CD8-positive, alpha-beta memory T cell (primary cell): ENCODE data around the gene PRPF38B. TPM values are rescaled to one million over a fixed set of nuclear protein-coding genes. Genes with fewer than 3 reads are reported as not detected.
"Not testable (repeated sequence)": the region's sequence is repeated elsewhere in the genome, so short reads cannot be mapped to it uniquely, and the experiment has no call there.

Source experiments
- CTCF ChIA-PET: fragments of 350-600 bp; sonication (Branson Sonifier 250); formaldehyde crosslinking; loops from one replicate; lab custom pipeline; 2021; ENCODE audit warnings: antibody characterized with exemption; lab: Charles Lee
- POLR2A ChIA-PET: fragments of 350-600 bp; sonication (Branson Sonifier 250); formaldehyde crosslinking; loops from one replicate; lab custom pipeline; 2021; ENCODE audit warnings: antibody characterized with exemption; lab: Charles Lee
- DNase-seq, 5 donors: peaks; one replicate each; pipeline versions ENCODE4 v3.0.0 to v3.0.0-alpha.2; 2020 to 2022; ENCODE audit warnings: mixed read lengths in 1 of 5
- H3K27ac ChIP-seq: one replicate; pipeline ENCODE4 v1.7.0; 2013; ENCODE audit warnings: low read depth, mild to moderate bottlenecking, low read length, moderate library complexity
- H3K27me3 ChIP-seq: 2 replicates; pipeline ENCODE4 v1.7.0; 2013; ENCODE audit warnings: low read length, mild to moderate bottlenecking; ENCODE audit not compliant: insufficient read depth, poor library complexity, severe bottlenecking
- H3K36me3 ChIP-seq: 2 replicates; pipeline ENCODE4 v1.7.0; 2013; ENCODE audit warnings: mild to moderate bottlenecking, low read length, moderate library complexity; ENCODE audit not compliant: insufficient read depth
- H3K4me1 ChIP-seq: 2 replicates; pipeline ENCODE4 v1.7.0; 2013; ENCODE audit warnings: mild to moderate bottlenecking, low read length, moderate library complexity; ENCODE audit not compliant: insufficient read depth
- H3K4me3 ChIP-seq: 2 replicates; pipeline ENCODE4 v1.7.0; 2013; ENCODE audit warnings: mild to moderate bottlenecking, low read length
- H3K9me3 ChIP-seq: 2 replicates; pipeline ENCODE4 v1.7.0; 2013; ENCODE audit warnings: mild to moderate bottlenecking, low read length
- H3K27ac Mint-ChIP-seq, 8 donors: one replicate each; pipeline ENCODE4 v1.8.0; 2020 to 2021; ENCODE audit warnings: mixed read lengths in 8 of 8, mild to moderate bottlenecking in 6 of 8, inconsistent platforms in 3 of 8, moderate library complexity in 3 of 8
- H3K27me3 Mint-ChIP-seq, 2 donors: one replicate each; pipeline ENCODE4 v1.8.0; 2020 to 2021; ENCODE audit warnings: mixed read lengths in 2 of 2, mild to moderate bottlenecking in 1 of 2, moderate library complexity in 1 of 2
- H3K36me3 Mint-ChIP-seq, 3 donors: one replicate each; pipeline ENCODE4 v1.8.0; 2020 to 2021; ENCODE audit warnings: mixed read lengths in 3 of 3, inconsistent platforms in 1 of 3, mild to moderate bottlenecking in 1 of 3
- H3K4me1 Mint-ChIP-seq, 3 donors: one replicate each; pipeline ENCODE4 v1.8.0; 2020 to 2021; ENCODE audit warnings: mixed read lengths in 3 of 3, inconsistent platforms in 1 of 3, mild to moderate bottlenecking in 1 of 3
- H3K4me3 Mint-ChIP-seq, 7 donors: one replicate each; pipeline ENCODE4 v1.8.0; 2020 to 2021; ENCODE audit warnings: mixed read lengths in 7 of 7, mild to moderate bottlenecking in 6 of 7, moderate library complexity in 4 of 7, inconsistent platforms in 2 of 7
- H3K9me3 Mint-ChIP-seq, 5 donors: one replicate each; pipeline ENCODE4 v1.8.0; 2020 to 2022; ENCODE audit warnings: mixed read lengths in 5 of 5, mild to moderate bottlenecking in 3 of 5, moderate library complexity in 2 of 5, inconsistent platforms in 1 of 5
- polyA plus RNA-seq: library from polyadenylated mRNA; unstranded; fragments of 300-500 nt; fragmentation: Illumina TruSeq; gene quantifications from one replicate; pipeline ENCODE4 v1.2.3, GENCODE V29; 2021
- total RNA-seq, 2 experiments: library from RNA; stranded (reverse); gene quantifications; one replicate each; pipeline ENCODE4 v1.2.3, GENCODE V29; 2021

Gene PRPF38B
- total and polyA plus RNA-seq, 3 experiments from 2014 or later = 32.3 to 78.1 (median 74.8) TPM

DNA sequence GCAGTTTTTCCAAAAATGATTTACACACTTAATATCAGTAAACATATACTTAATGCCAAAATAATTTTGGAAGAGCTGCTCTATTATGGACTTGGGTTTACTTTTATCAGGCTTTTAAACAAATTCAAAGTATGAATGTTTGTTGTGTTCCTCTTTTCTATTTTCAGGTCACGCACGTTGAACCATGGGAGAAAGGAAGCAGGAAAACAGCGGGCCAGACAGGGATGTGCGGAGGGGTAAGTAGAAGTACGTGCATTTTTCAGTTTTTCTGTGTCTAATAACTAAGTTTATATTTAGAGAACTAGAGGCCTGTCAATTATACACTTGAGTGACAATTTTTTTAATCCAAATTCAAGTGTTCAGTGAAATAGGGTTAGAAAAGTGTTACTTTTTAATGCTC is 3.4 kb downstream of the PRPF38B start:
- Mint-ChIP-seq H3K9me3 (no peaks in the 10 kb centered on the region), H3K27me3 (no peaks in the 10 kb centered on the region), H3K4me3 (peak overlapping the region; percentile 32 to 80 (median 67)), H3K4me1 (peaks cover 59 to 80% (median 74%) of the 10 kb centered on the region in 3 donors), H3K36me3 (peaks cover 21 to 82% (median 34%) of the 10 kb centered on the region in 3 donors), H3K27ac (peak overlapping the region; percentile 73 to 96 (median 88))
- DNase-seq = no peak
- Histone ChIP-seq H3K27ac (no peak overlapping the region), H3K9me3 (no peaks in the 10 kb centered on the region), H3K36me3 (peaks cover 50% of the 10 kb centered on the region), H3K4me3 (peak overlapping the region; percentile 11), H3K27me3 (no peaks in the 10 kb centered on the region), H3K4me1 (peaks cover 58% of the 10 kb centered on the region)
- ChIA-PET CTCF (interaction anchor here (0.8 to 5.4 kb wide), 4 partner anchors 34 to 134 kb away, joined by 3 to 134 read pairs (median 6); partner anchors contain the start of gene HENMT1), POLR2A (interaction anchor here (1.4 to 4.8 kb wide), 2 partner anchors 10 to 35 kb away, joined by 5 to 65 read pairs; partner anchors contain the start of gene HENMT1)

GRCh38 chr1:108699375-108700332 is 7.5 kb downstream of the PRPF38B start:
- Mint-ChIP-seq H3K36me3 (peaks cover 21 to 74% (median 34%) of the 10 kb centered on the region in 3 donors), H3K4me1 (peaks cover 58 to 93% (median 84%) of the 10 kb centered on the region in 3 donors), H3K4me3 (peak overlapping the region; percentile 56 to 85 (median 74)), H3K9me3 (no peaks in the 10 kb centered on the region), H3K27me3 (no peaks in the 10 kb centered on the region), H3K27ac (peak overlapping the region; percentile 70 to 95 (median 91))
- Histone ChIP-seq H3K27me3 (no peaks in the 10 kb centered on the region), H3K4me3 (no peak overlapping the region), H3K4me1 (peaks cover 63% of the 10 kb centered on the region), H3K9me3 (no peaks in the 10 kb centered on the region), H3K27ac (no peak overlapping the region), H3K36me3 (peaks cover 50% of the 10 kb centered on the region)
- ChIA-PET CTCF (no interaction called here), POLR2A (interaction anchor here (1.4 kb wide), 1 partner anchor 53 kb away, joined by 3 read pairs; no protein-coding TSS in a partner anchor)
- no peak for DNase-seq

DNA sequence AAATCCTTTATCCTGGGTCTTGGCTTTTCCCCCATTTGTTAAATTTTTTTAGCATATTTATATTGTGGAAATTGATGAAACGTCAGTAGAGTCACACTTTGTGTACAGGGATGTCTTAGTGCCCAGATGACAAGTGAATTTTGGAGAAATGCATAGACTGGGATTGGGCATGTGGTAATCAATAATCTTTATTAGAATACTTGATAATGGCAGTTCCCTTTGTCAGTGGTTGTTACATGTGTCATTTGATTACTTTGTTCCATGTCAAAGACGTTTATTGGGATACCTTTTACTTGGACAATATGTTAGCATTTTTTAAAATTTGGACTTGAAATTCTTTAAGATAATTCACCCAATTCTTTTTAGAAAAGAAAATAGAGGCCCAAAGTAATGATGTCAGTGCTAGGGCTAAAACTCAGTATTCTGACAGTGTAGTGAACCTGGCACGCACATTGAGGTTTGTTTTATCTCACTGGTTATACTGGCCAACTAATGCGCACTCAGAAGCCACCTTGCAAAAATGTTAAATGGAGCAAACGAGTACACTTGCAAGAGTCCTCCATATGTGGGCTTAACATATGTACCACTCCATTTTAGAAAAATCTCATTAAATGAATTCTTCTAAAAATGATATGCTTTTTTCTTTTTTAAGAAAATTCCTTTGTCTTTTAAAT is 9.2 kb downstream of the PRPF38B start:
- Mint-ChIP-seq H3K4me3 (no peak overlapping the region), H3K36me3 (peaks cover 15 to 61% (median 30%) of the 10 kb centered on the region in 3 donors)
- peaks cover 59% of the 10 kb centered on the region for H3K4me1 ChIP-seq

DNA sequence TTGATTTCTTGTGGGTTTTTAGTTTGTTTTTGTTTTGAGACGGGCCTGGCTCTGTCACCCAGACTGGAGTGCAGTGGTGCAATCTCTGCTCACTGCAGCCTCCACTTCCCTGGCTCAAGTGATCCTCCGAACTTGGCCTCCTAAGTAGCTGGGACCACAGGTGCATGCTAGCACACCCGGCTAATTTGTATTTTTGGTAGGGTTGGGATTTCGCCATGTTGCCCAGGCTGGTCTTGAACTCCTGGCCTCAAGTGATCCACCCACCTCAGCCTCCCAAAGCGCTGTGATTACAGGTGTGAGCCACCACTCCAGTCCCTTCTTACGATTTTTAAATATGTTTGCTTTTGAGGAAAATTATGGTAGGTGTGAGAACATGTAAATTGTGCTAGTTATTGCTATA is 10.0 kb downstream of the PRPF38B start:
- peaks cover 54 to 86% (median 77%) of the 10 kb centered on the region in 3 donors for H3K4me1 Mint-ChIP-seq
- H3K27ac Mint-ChIP-seq = peak overlapping the region in 7 of 8 donors; percentile 43 to 96 (median 66)
- H3K4me3 ChIP-seq, H3K4me3 Mint-ChIP-seq, H3K9me3 ChIP-seq, H3K27ac ChIP-seq, H3K27me3 ChIP-seq, H3K27me3 Mint-ChIP-seq, DNase-seq, H3K9me3 Mint-ChIP-seq: not testable (repeated sequence)
- ChIA-PET CTCF (interaction anchor here (1.3 to 1.7 kb wide), 2 partner anchors 10 to 141 kb away, joined by 5 read pairs; partner anchors contain the start of genes EEIG2 and PRPF38B), POLR2A (interaction anchor here (9.5 kb wide), 1 partner anchor 9 kb away, joined by 65 read pairs; the partner anchor contains the start of gene PRPF38B)
- Histone ChIP-seq H3K4me1 (peaks cover 52% of the 10 kb centered on the region), H3K36me3 (peaks cover 32% of the 10 kb centered on the region)
- H3K36me3 Mint-ChIP-seq = peaks cover 15 to 53% (median 29%) of the 10 kb centered on the region in 3 donors

More for the DNA sequence above, 9.2 kb downstream of the PRPF38B start:
- no peaks in the 10 kb centered on the region for H3K27me3 ChIP-seq
- Mint-ChIP-seq H3K27ac (peak overlapping the region in 3 of 8 donors; percentile 50 to 94 (median 61)), H3K4me1 (peaks cover 59 to 94% (median 85%) of the 10 kb centered on the region in 3 donors), H3K27me3 (no peaks in the 10 kb centered on the region), H3K9me3 (no peaks in the 10 kb centered on the region)
- no peak for DNase-seq
- ChIA-PET CTCF (no interaction called here), POLR2A (interaction anchor here (9.5 kb wide), 1 partner anchor 8 kb away, joined by 65 read pairs; the partner anchor contains the start of gene PRPF38B)
- H3K27ac ChIP-seq = no peak overlapping the region
- peaks cover 40% of the 10 kb centered on the region for H3K36me3 ChIP-seq
- no peak overlapping the region for H3K4me3 ChIP-seq
- no peaks in the 10 kb centered on the region for H3K9me3 ChIP-seq

GRCh38 chr1:108703939-108704338 is 11.8 kb downstream of the PRPF38B start:
- Mint-ChIP-seq H3K4me3 (peak overlapping the region; percentile 64 to 78 (median 72)), H3K27me3 (no peaks in the 10 kb centered on the region), H3K9me3 (no peaks in the 10 kb centered on the region), H3K27ac (peak overlapping the region; percentile 83 to 96 (median 93)), H3K4me1 (peaks cover 50 to 73% (median 64%) of the 10 kb centered on the region in 3 donors), H3K36me3 (peaks cover 8 to 34% (median 15%) of the 10 kb centered on the region in 3 donors)
- POLR2A ChIA-PET = interaction anchor here (9.5 kb wide), 1 partner anchor 10 kb away, joined by 65 read pairs; the partner anchor contains the start of gene PRPF38B
- peak overlapping the region; percentile 6 for H3K4me3 ChIP-seq
- no peaks in the 10 kb centered on the region for H3K9me3 ChIP-seq
- peaks cover 13% of the 10 kb centered on the region for H3K36me3 ChIP-seq
- H3K27me3 ChIP-seq = no peaks in the 10 kb centered on the region
- peaks cover 43% of the 10 kb centered on the region for H3K4me1 ChIP-seq
- peak overlapping the region; percentile 65 for H3K27ac ChIP-seq
- DNase-seq = peak in 2 of 5 donors; percentile 37 to 54
- CTCF ChIA-PET = interaction anchor here (1.7 kb wide), 1 partner anchor 57 kb away, joined by 6 read pairs; no protein-coding TSS in a partner anchor

DNA sequence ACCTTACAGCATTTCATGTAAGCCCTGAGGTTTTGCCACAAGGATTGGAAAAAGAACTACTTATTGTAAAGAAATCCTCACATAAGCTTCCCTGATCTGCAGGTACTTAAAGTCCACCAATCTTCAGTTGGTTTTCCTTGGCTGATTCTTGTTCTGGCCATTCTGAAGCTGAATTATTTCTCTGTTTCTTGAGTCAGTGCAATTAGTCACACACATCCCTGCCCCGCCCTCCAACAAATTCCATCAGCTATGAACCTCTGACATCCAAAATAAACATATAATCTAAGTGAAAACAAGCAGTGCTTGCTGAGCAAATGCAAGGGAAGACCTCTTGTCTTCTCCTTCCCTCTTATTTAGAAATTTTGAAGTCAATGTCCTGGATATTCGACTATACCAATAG is 12.4 kb downstream of the PRPF38B start:
- ChIA-PET POLR2A (interaction anchor here (9.5 kb wide), 1 partner anchor 11 kb away, joined by 65 read pairs; the partner anchor contains the start of gene PRPF38B), CTCF (interaction anchor here (1.3 to 1.7 kb wide), 3 partner anchors 12 to 194 kb away, joined by 3 to 11 read pairs (median 6); partner anchors contain the start of gene PRPF38B)
- H3K4me3 Mint-ChIP-seq = peak overlapping the region in 2 of 7 donors; percentile 71 to 72
- H3K36me3 ChIP-seq = peaks cover 8% of the 10 kb centered on the region
- no peaks in the 10 kb centered on the region for H3K9me3 Mint-ChIP-seq
- peak overlapping the region; percentile 83 to 96 (median 93) for H3K27ac Mint-ChIP-seq
- peaks cover 48 to 72% (median 63%) of the 10 kb centered on the region in 3 donors for H3K4me1 Mint-ChIP-seq
- no peaks in the 10 kb centered on the region for H3K9me3 ChIP-seq
- no peak overlapping the region for H3K4me3 ChIP-seq
- DNase-seq = no peak
- H3K4me1 ChIP-seq = peaks cover 43% of the 10 kb centered on the region
- H3K36me3 Mint-ChIP-seq = peaks cover 3 to 29% (median 10%) of the 10 kb centered on the region in 3 donors
- H3K27me3 ChIP-seq = no peaks in the 10 kb centered on the region
- no peaks in the 10 kb centered on the region for H3K27me3 Mint-ChIP-seq
- H3K27ac ChIP-seq = peak overlapping the region; percentile 11

DNA sequence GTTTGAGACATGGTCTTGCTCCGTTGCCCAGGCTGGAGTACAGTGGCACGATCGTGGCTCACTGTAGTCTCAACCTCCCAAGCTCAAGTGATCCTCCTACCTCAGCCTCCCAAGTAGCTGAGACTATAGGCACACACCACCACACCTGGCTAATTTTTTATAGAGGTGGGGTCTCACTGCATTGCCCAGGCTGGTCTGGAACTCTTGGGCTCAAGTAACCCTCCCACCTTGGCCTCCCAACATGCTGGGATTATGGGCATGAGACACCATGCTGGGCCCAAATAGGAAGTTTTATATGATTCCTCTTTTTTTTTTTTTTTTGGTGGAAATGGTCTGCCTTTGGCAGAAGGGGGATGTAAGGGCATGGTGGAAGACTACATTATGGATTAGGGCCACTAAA is 14.5 kb downstream of the PRPF38B start:
- Histone ChIP-seq H3K4me1 (peaks cover 30% of the 10 kb centered on the region), H3K9me3 (no peaks in the 10 kb centered on the region), H3K27me3 (no peaks in the 10 kb centered on the region), H3K36me3 (no peaks in the 10 kb centered on the region), H3K27ac (no peak overlapping the region), H3K4me3 (no peak overlapping the region)
- peaks cover 0 to 9% (median under 1%) of the 10 kb centered on the region in 3 donors for H3K36me3 Mint-ChIP-seq
- ChIA-PET CTCF (no interaction called here), POLR2A (interaction anchor here (9.5 kb wide), 1 partner anchor 13 kb away, joined by 65 read pairs; the partner anchor contains the start of gene PRPF38B)
- no peaks in the 10 kb centered on the region for H3K9me3 Mint-ChIP-seq
- peak overlapping the region in 2 of 8 donors; percentile 19 to 36 for H3K27ac Mint-ChIP-seq
- H3K4me3 Mint-ChIP-seq = no peak overlapping the region
- H3K27me3 Mint-ChIP-seq = peaks cover 0 to 3% of the 10 kb centered on the region in 2 donors
- H3K4me1 Mint-ChIP-seq = peaks cover 38 to 57% (median 48%) of the 10 kb centered on the region in 3 donors
- DNase-seq = no peak
